K562 (cell line): ENCODE results near the gene CASKIN2. TPM values are rescaled to one million over a fixed set of nuclear protein-coding genes. Genes with fewer than 3 reads are reported as not detected.

Experiments used
- CBFB ChIP-seq: sonication (generic); formaldehyde crosslinking; IDR thresholded peaks from 2 replicates; pipeline ENCODE4 v1.4.0; 2020; ENCODE audit warnings: mild to moderate bottlenecking, missing genetic modification reagents
- CTCF ChIP-seq, 3 experiments: IDR thresholded peaks in 2 of 3; conservative IDR thresholded peaks in 1 of 3; 2 replicates each; pipeline ENCODE4 v1.5.1; 2011 to 2012; ENCODE audit warnings: low read length in 3 of 3, mild to moderate bottlenecking in 3 of 3, control low read depth in 2 of 3, improper control_type of control experiment in 1 of 3, inconsistent platforms in 1 of 3, low read depth in 1 of 3, mixed read lengths in 1 of 3, moderate library complexity in 1 of 3; ENCODE audit not compliant: insufficient read depth in 2 of 3
- DEAF1 ChIP-seq: fragments of 450-650 bp; formaldehyde crosslinking; IDR thresholded peaks from 2 replicates; pipeline ENCODE4 v1.4.0; 2020; ENCODE audit warnings: mild to moderate bottlenecking, moderate library complexity
- E2F4 ChIP-seq: sonication (generic); formaldehyde crosslinking; IDR thresholded peaks from 2 replicates; pipeline ENCODE4 v1.8.0; 2022; ENCODE audit warnings: mild to moderate bottlenecking, low read depth, missing genetic modification reagents
- FOXO4 ChIP-seq: fragments of 450-650 bp; formaldehyde crosslinking; IDR thresholded peaks from 2 replicates; pipeline ENCODE4 v1.4.0; 2020; ENCODE audit warnings: mild to moderate bottlenecking, moderate library complexity
- GATAD2B ChIP-seq: fragments of 450-650 bp; IDR thresholded peaks from 2 replicates; pipeline ENCODE4 v1.6.1; 2017; ENCODE audit warnings: mild to moderate bottlenecking, borderline replicate concordance
- KAT7 ChIP-seq: sonication (generic); formaldehyde crosslinking; IDR thresholded peaks from 2 replicates; pipeline ENCODE4 v1.8.0; 2022; ENCODE audit warnings: missing genetic modification reagents, mild to moderate bottlenecking, borderline replicate concordance
- TCF7 ChIP-seq: sonication (generic); IDR thresholded peaks from 2 replicates; pipeline ENCODE4 v1.6.1; 2016; ENCODE audit warnings: antibody characterized with exemption, borderline replicate concordance
- TEAD1 ChIP-seq, 2 experiments: fragments of 450-650 bp in 1 of 2; sonication (generic) in 1 of 2; formaldehyde crosslinking; IDR thresholded peaks; 2 replicates each; pipeline versions ENCODE4 v1.4.0 to v1.8.0; 2020 to 2022; ENCODE audit warnings: mild to moderate bottlenecking in 2 of 2, missing genetic modification reagents in 1 of 2
- ZBED1 ChIP-seq: IDR thresholded peaks from 2 replicates; pipeline ENCODE4 v1.6.1; 2014
- ZC3H4 ChIP-seq: sonication (generic); formaldehyde crosslinking; IDR thresholded peaks from 2 replicates; pipeline ENCODE4 v1.9.0; 2021; ENCODE audit warnings: missing genetic modification reagents, borderline replicate concordance
- ZNF134 ChIP-seq: fragments of 250-450 bp; sonication (Bioruptor Pico); conservative IDR thresholded peaks from 2 replicates; pipeline ENCODE4 v1.4.0; 2020
- ZNF584 ChIP-seq: fragments of 200-800 bp; sonication (Bioruptor generic); IDR thresholded peaks from 2 replicates; pipeline ENCODE4 v1.6.1; 2016; ENCODE audit warnings: low read depth, mild to moderate bottlenecking, missing genetic modification characterization, missing compliant biosample characterization
- polyA plus RNA-seq, 8 experiments: library from polyadenylated mRNA; depleted of rRNA in 4 of 8; stranded (reverse) in 5 of 8; unstranded in 3 of 8; fragments of >200 nt; fragmentation: Nextera tagmentation in 2 of 8; fragmentation: Illumina TruSeq in 1 of 8; extraction: Ambion mirVana in 2 of 8; extraction: Trizol in 1 of 8; gene quantifications; 2 replicates each; pipeline versions ENCODE4 v1.2.1 to v1.2.3, GENCODE V29; 2011 to 2014; ENCODE audit warnings: inconsistent platforms in 1 of 8, missing spikeins in 1 of 8
- total RNA-seq, 7 experiments: library from RNA; depleted of rRNA in 6 of 7; stranded (reverse); fragments of >200 nt in 6 of 7; fragmentation: Illumina TruSeq in 2 of 7; extraction: Trizol in 2 of 7; gene quantifications; 2 replicates each; pipeline versions ENCODE4 v1.2.1 to v1.2.3, GENCODE V29; 2011 to 2021; ENCODE audit warnings: low replicate concordance in 1 of 7
- TF ChIP-seq, protein P1 (sequence below): fragments of 450-650 bp; IDR thresholded peaks from 2 replicates; pipeline ENCODE4 v1.6.1; 2017; ENCODE audit warnings: antibody characterized with exemption, mild to moderate bottlenecking
- TF ChIP-seq, protein P2 (sequence below): sonication (generic); formaldehyde crosslinking; IDR thresholded peaks from 2 replicates; pipeline ENCODE4 v1.8.0; 2022; ENCODE audit warnings: mild to moderate bottlenecking, missing genetic modification reagents, borderline replicate concordance

The CASKIN2 gene
- total and polyA plus RNA-seq, 9 of the 15 experiments (the other 6 are each of a cell fraction or from before 2014, with no cell fraction given): 0.01 to 12.2 (median 2.1) TPM

- TF ChIP-seq, protein P1, sequence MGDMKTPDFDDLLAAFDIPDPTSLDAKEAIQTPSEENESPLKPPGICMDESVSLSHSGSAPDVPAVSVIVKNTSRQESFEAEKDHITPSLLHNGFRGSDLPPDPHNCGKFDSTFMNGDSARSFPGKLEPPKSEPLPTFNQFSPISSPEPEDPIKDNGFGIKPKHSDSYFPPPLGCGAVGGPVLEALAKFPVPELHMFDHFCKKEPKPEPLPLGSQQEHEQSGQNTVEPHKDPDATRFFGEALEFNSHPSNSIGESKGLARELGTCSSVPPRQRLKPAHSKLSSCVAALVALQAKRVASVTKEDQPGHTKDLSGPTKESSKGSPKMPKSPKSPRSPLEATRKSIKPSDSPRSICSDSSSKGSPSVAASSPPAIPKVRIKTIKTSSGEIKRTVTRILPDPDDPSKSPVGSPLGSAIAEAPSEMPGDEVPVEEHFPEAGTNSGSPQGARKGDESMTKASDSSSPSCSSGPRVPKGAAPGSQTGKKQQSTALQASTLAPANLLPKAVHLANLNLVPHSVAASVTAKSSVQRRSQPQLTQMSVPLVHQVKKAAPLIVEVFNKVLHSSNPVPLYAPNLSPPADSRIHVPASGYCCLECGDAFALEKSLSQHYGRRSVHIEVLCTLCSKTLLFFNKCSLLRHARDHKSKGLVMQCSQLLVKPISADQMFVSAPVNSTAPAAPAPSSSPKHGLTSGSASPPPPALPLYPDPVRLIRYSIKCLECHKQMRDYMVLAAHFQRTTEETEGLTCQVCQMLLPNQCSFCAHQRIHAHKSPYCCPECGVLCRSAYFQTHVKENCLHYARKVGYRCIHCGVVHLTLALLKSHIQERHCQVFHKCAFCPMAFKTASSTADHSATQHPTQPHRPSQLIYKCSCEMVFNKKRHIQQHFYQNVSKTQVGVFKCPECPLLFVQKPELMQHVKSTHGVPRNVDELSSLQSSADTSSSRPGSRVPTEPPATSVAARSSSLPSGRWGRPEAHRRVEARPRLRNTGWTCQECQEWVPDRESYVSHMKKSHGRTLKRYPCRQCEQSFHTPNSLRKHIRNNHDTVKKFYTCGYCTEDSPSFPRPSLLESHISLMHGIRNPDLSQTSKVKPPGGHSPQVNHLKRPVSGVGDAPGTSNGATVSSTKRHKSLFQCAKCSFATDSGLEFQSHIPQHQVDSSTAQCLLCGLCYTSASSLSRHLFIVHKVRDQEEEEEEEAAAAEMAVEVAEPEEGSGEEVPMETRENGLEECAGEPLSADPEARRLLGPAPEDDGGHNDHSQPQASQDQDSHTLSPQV: no peak
- TF ChIP-seq, protein P2, sequence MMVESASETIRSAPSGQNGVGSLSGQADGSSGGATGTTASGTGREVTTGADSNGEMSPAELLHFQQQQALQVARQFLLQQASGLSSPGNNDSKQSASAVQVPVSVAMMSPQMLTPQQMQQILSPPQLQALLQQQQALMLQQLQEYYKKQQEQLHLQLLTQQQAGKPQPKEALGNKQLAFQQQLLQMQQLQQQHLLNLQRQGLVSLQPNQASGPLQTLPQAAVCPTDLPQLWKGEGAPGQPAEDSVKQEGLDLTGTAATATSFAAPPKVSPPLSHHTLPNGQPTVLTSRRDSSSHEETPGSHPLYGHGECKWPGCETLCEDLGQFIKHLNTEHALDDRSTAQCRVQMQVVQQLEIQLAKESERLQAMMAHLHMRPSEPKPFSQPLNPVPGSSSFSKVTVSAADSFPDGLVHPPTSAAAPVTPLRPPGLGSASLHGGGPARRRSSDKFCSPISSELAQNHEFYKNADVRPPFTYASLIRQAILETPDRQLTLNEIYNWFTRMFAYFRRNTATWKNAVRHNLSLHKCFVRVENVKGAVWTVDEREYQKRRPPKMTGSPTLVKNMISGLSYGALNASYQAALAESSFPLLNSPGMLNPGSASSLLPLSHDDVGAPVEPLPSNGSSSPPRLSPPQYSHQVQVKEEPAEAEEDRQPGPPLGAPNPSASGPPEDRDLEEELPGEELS (CRISPR knock-in tag): no peak
- TF ChIP-seq E2F4 (CRISPR knock-in tag): no peak
- no peak for TF ChIP-seq TEAD1 (CRISPR knock-in tag; IDR thresholded peaks at IDR 0.05)
- no peak for TF ChIP-seq DEAF1 (CRISPR knock-in tag)
- TF ChIP-seq ZNF584 (CRISPR knock-in tag): no peak
- TF ChIP-seq TCF7: no peak
- TF ChIP-seq ZBED1: no peak
- TF ChIP-seq CTCF (IDR thresholded peaks at IDR 0.05 in 2 of 3, conservative IDR thresholded peaks at IDR 0.05 in 1 of 3; ENCODE audit: insufficient read depth in 2 of 3, low read depth in 1 of 3, low read length in 3 of 3): peak; percentile 23 to 42 (median 24); a peak in 3 of 6 replicates
- TF ChIP-seq ZNF134: no peak
- TF ChIP-seq GATAD2B: no peak
- no peak for TF ChIP-seq ZC3H4 (CRISPR knock-in tag)
- TF ChIP-seq KAT7: no peak
- no peak for TF ChIP-seq FOXO4 (CRISPR knock-in tag)
- TF ChIP-seq CBFB (CRISPR knock-in tag): no peak
Measured at GRCh38 chr17:75498726-75499213, 16.6 kb downstream of the CASKIN2 start (continued).
